Body of pancreas (tissue), 4 donors: ENCODE results near the gene NCR2. TPM values are rescaled to one million over a fixed set of nuclear protein-coding genes. Genes with fewer than 3 reads are reported as not detected.
"Not testable (repeated sequence)": the region's sequence is repeated elsewhere in the genome, so short reads cannot be mapped to it uniquely, and the experiment has no call there.

Experiments used
- ATAC-seq: fragments of 150-250 bp; one replicate; pipeline ENCODE4 v1.9.1; 2016
- DNase-seq, 4 donors: peaks; one replicate each; pipeline ENCODE4 v3.0.0-alpha.2; 2019
- H3K27ac ChIP-seq, 4 donors: fragments of 200-600 bp; sonication (generic); 1 replicate in 3 of 4; 2 replicates in 1 of 4; pipeline versions ENCODE4 v1.5.1 to v1.6.1; 2016 to 2019; ENCODE audit warnings: mild to moderate bottlenecking in 1 of 4, mixed read lengths in 1 of 4, moderate library complexity in 1 of 4
- H3K27me3 ChIP-seq, 2 donors: fragments of 200-600 bp; sonication (generic); one replicate each; pipeline ENCODE4 v1.6.0; 2016; ENCODE audit warnings: mild to moderate bottlenecking in 1 of 2
- H3K36me3 ChIP-seq, 2 donors: fragments of 200-600 bp; sonication (generic); replicated peaks in 1 of 2; 2 replicates each; pipeline ENCODE4 v1.5.1; 2016; ENCODE audit warnings: low read depth in 2 of 2; ENCODE audit not compliant: insufficient read depth in 1 of 2
- H3K4me1 ChIP-seq: fragments of 200-600 bp; sonication (generic); one replicate; pipeline ENCODE4 v1.6.0; 2016
- H3K4me3 ChIP-seq, 2 donors: fragments of 200-600 bp; sonication (generic); 1 replicate in 1 of 2; 2 replicates in 1 of 2; pipeline ENCODE4 v1.5.1; 2016 to 2019
- H3K9me3 ChIP-seq, 3 donors: fragments of 200-600 bp; sonication (generic); 1 replicate in 2 of 3; 2 replicates in 1 of 3; pipeline ENCODE4 v1.5.1; 2016
- POLR2A ChIP-seq, 3 donors: fragments of 450-650 bp; IDR thresholded peaks; one replicate each; pipeline ENCODE4 v1.6.1; 2016; ENCODE audit warnings: antibody characterized with exemption in 3 of 3, mild to moderate bottlenecking in 2 of 3
- WGBS, 2 donors: methylation state at CpG; one replicate each; pipeline ENCODE4 v1.1.5; 2017; 5-methylcytosine and 5-hydroxymethylcytosine counted together
- intact Hi-C: fragments of 100-400 bp; cut with DNase I; formaldehyde crosslinking; loops from one replicate; pipeline ENCODE4 v1.15.1; 2023
- total RNA-seq, 2 donors: library from RNA; depleted of rRNA; stranded (reverse); fragments of >200 nt; gene quantifications; one replicate each; pipeline ENCODE4 v1.1.0, GENCODE V29; 2016
- TF ChIP-seq, protein P1 (sequence below), 7 experiments: fragments of 450-650 bp in 4 of 7; fragments of 200-600 bp in 3 of 7; sonication (generic) in 3 of 7; IDR thresholded peaks; one replicate each; pipeline ENCODE4 v1.5.1; 2016 to 2019; ENCODE audit warnings: antibody characterized with exemption in 7 of 7

Gene NCR2
- total RNA-seq, 2 donors from 2014 or later = not detected

DNA sequence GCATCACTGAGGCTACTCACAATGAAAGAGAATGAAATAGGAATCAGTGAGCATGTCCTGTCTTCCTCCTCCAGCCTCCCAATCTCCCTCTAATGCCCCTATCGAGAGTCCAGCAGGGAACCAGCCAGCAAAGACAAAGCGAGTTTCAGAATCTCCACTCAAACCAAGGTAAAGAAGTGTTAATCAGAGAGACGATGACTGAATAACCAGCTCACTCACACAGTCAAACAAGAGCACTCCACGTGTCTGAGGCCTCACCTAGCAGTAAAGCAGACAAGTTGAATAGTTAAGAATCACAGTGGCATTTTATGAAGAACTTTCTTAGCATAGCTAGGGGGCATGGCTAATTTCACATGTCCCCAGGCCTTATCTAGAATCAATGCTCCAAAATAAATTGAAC is 45.6 kb upstream of the NCR2 start:
- no peak overlapping the region for H3K4me3 ChIP-seq
- DNase-seq (no peak), ATAC-seq (no peak)
- TF ChIP-seq, protein P1, sequence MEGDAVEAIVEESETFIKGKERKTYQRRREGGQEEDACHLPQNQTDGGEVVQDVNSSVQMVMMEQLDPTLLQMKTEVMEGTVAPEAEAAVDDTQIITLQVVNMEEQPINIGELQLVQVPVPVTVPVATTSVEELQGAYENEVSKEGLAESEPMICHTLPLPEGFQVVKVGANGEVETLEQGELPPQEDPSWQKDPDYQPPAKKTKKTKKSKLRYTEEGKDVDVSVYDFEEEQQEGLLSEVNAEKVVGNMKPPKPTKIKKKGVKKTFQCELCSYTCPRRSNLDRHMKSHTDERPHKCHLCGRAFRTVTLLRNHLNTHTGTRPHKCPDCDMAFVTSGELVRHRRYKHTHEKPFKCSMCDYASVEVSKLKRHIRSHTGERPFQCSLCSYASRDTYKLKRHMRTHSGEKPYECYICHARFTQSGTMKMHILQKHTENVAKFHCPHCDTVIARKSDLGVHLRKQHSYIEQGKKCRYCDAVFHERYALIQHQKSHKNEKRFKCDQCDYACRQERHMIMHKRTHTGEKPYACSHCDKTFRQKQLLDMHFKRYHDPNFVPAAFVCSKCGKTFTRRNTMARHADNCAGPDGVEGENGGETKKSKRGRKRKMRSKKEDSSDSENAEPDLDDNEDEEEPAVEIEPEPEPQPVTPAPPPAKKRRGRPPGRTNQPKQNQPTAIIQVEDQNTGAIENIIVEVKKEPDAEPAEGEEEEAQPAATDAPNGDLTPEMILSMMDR (IDR thresholded peaks at IDR 0.05) = no peak
- no peak overlapping the region for H3K27ac ChIP-seq
- H3K4me1 ChIP-seq = no peaks in the 10 kb centered on the region
- H3K9me3 ChIP-seq = no peaks in the 10 kb centered on the region
- no peaks in the 10 kb centered on the region for H3K27me3 ChIP-seq
- H3K36me3 ChIP-seq = no peaks in the 10 kb centered on the region
- intact Hi-C loops = no loop called here
- 79 to 93% methylated on average over 4 of the region's 4 CpGs for WGBS, 2 donors

DNA sequence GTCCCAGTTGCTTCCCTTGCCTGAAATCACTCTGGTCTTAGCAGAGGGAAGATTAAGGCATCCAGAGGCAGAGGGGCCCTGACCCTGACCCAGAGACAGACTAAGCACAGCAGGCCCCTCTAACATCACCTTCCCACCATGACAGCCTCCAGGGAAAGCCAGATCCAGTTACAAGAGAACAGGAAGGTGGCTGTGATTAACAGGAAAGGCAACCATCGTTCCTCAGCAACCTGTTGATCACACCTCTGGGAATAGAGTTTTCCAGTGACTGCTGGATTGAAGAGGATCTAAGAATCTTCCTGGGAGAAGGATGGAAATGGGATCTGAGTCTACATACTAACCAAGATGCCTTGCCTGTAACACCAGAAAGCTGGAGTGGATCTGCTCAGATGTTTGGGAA is 43.7 kb upstream of the NCR2 start:
- H3K9me3 ChIP-seq = no peaks in the 10 kb centered on the region
- no peak overlapping the region for H3K27ac ChIP-seq
- ATAC-seq (no peak), DNase-seq (no peak)
- H3K4me3 ChIP-seq = no peak overlapping the region
- TF ChIP-seq, protein P1 (IDR thresholded peaks at IDR 0.05) = no peak
- no peak for TF ChIP-seq POLR2A (IDR thresholded peaks at IDR 0.05)
- H3K4me1 ChIP-seq = no peaks in the 10 kb centered on the region
- no peaks in the 10 kb centered on the region for H3K27me3 ChIP-seq
- 50 to 73% methylated on average over 1 of the region's 1 CpG for WGBS, 2 donors
- H3K36me3 ChIP-seq = no peaks in the 10 kb centered on the region
- intact Hi-C loops = no loop called here

DNA sequence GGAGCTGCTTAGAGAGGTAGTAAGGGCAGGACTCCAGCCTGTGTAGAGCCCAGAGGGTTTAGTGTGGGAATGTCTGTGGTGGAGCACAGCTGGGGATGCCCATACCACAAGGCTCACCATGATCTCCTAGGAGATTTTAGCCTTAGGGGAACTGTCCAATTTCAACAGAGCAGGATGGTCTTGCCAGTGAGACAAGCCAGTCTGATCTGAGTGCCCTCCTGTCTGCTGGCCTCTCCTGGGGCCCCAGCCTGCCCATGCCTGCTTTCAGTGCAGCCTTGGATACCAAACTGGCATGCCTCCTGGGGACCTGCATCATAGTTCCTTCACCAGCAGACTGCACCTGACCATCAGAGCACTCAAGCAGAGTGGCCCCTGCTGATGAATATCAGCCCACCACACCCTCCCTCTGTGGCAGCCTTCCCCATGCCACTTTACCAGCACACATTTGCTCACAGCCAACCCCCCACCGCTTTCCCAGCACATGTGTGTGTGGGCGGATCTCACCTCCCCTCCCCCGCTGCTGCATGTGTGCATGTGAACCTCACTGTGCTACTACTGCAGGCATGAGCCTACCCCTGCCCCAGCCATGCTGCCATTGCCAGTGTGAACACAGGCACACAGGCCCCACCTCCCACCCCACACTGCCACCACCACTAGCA is 41.1 kb upstream of the NCR2 start:
- Histone ChIP-seq H3K4me1 (no peaks in the 10 kb centered on the region), H3K36me3 (no peaks in the 10 kb centered on the region), H3K27ac (no peak overlapping the region), H3K27me3 (no peaks in the 10 kb centered on the region), H3K4me3 (no peak overlapping the region), H3K9me3 (no peaks in the 10 kb centered on the region)
- DNase-seq (no peak), ATAC-seq (no peak)
- intact Hi-C loops = no loop called here
- 85 to 94% methylated on average over 3 of the region's 3 CpGs for WGBS, 2 donors
- TF ChIP-seq, protein P1 (IDR thresholded peaks at IDR 0.05) = no peak
- no peak for TF ChIP-seq POLR2A (IDR thresholded peaks at IDR 0.05)

DNA sequence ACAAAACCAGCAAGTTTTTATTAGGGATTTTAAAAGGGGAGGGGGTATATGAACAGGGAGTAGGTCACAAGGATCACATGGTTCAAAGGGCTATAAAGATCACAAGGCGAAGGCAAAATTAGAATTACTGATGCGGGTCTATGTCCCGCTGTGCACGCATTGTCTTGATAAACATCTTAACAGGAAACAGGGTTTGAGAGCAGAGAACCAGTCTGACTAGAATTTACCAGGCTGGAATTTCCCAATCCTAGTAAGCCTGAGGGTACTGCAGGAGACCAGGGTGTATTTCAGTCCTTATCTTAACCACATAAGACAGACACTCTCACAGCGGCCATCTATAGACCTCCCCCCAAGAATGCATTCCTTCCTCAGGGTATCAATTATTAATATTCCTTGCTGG is 38.2 kb upstream of the NCR2 start:
- H3K27me3 ChIP-seq, intact Hi-C loops, H3K4me3 ChIP-seq, H3K27ac ChIP-seq, DNase-seq, ATAC-seq, H3K36me3 ChIP-seq, H3K4me1 ChIP-seq, H3K9me3 ChIP-seq: not testable (repeated sequence)
- 65 to 71% methylated on average over 5 of the region's 5 CpGs for WGBS, 2 donors

DNA sequence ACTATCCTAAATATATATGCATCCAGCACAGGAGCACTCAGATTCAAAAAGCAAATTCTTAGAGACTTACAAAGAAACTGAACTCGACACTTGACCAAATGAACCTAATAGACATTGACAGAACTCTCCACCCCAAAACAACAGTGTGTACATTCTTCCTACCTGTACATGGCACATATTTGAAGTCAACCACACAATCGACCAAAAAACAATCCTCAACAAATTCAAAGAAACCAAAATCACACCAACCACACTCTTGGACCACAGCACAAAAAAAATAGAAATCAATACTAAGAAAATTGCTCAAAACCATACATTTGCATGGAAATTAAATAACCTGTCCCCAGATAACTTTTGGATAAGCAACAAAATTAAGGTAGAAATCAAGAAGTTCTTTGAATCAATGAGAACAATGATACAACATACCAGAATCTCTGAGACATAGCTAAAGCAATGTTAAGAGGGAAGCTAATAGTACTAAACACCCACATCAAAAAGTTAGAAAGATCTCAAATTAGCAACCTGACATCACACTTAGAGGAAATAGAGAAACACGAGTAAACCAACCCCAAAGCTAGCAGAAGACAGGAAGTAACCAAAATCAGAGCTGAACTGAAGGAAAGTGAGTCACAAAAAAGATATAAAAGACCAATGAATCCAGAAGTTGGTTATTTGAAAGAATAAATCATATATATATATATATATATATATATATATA is 36.5 kb upstream of the NCR2 start:
- 52 to 72% methylated on average over 3 of the region's 3 CpGs for WGBS, 2 donors
- no peaks in the 10 kb centered on the region for H3K4me1 ChIP-seq
- DNase-seq (no peak), ATAC-seq (no peak)
- no peaks in the 10 kb centered on the region for H3K36me3 ChIP-seq
- no peak for TF ChIP-seq POLR2A (IDR thresholded peaks at IDR 0.05)
- TF ChIP-seq, protein P1 (IDR thresholded peaks at IDR 0.05) = no peak
- H3K9me3 ChIP-seq = no peaks in the 10 kb centered on the region
- no peak overlapping the region for H3K27ac ChIP-seq
- no peak overlapping the region for H3K4me3 ChIP-seq
- H3K27me3 ChIP-seq = no peaks in the 10 kb centered on the region
- intact Hi-C loops = no loop called here
